T-cell (primary cell): ENCODE results near the gene MYO6. TPM values are rescaled to one million over a fixed set of nuclear protein-coding genes. Genes with fewer than 3 reads are reported as not detected.

Source experiments
- ATAC-seq, 4 experiments: fragments of 200-7000 bp in 3 of 4; fragments of 150-1000 bp in 1 of 4; cut with Tn5 transposase; replicated peaks in 1 of 4; 1 replicate in 3 of 4; 2 replicates in 1 of 4; pipeline ENCODE4 v1.10.0; 2021; ENCODE audit warnings: moderate library complexity in 3 of 4, mild to moderate bottlenecking in 2 of 4, moderate number of reproducible peaks in 1 of 4
- CTCF ChIA-PET, 2 donors: fragments of 300-600 bp; sonication (Branson Sonifier 250); formaldehyde crosslinking; loops; one replicate each; lab custom pipeline; 2022; ENCODE audit warnings: antibody characterized with exemption in 2 of 2; lab: Charles Lee
- POLR2A ChIA-PET, 2 donors: fragments of 300-600 bp; sonication (Branson Sonifier 250); formaldehyde crosslinking; loops; one replicate each; lab custom pipeline; 2022; ENCODE audit warnings: antibody characterized with exemption in 2 of 2; lab: Charles Lee
- DNase-seq, 35 experiments: peaks; one replicate each; pipeline versions ENCODE4 v3.0.0 to v3.0.0-alpha.2; 2013 to 2023
- H3K27ac ChIP-seq: one replicate; pipeline ENCODE4 v1.5.1; 2013; ENCODE audit warnings: low read length
- H3K27me3 ChIP-seq, 2 experiments: replicated peaks in 1 of 2; 1 replicate in 1 of 2; 2 replicates in 1 of 2; pipeline versions ENCODE4 v1.6.1 to v1.7.0; 2013; ENCODE audit warnings: low read length in 1 of 2, mixed read lengths in 1 of 2; ENCODE audit not compliant: control insufficient read depth in 2 of 2, insufficient read depth in 2 of 2; ENCODE audit errors: extremely low read depth in 1 of 2
- H3K36me3 ChIP-seq, 2 donors: 1 replicate in 1 of 2; 2 replicates in 1 of 2; pipeline versions ENCODE4 v1.6.1 to v1.7.0; 2013; ENCODE audit warnings: low read length in 1 of 2; ENCODE audit not compliant: control insufficient read depth in 2 of 2, insufficient read depth in 1 of 2; ENCODE audit errors: extremely low read depth in 1 of 2
- H3K4me1 ChIP-seq, 2 experiments: 1 replicate in 1 of 2; 2 replicates in 1 of 2; pipeline versions ENCODE4 v1.6.1 to v1.7.0; 2013; ENCODE audit warnings: low read length in 2 of 2, mixed read lengths in 1 of 2; ENCODE audit not compliant: insufficient read depth in 2 of 2, control insufficient read depth in 1 of 2; ENCODE audit errors: extremely low read depth in 1 of 2
- H3K4me3 ChIP-seq, 2 donors: 1 replicate in 1 of 2; 2 replicates in 1 of 2; pipeline versions ENCODE4 v1.5.1 to v1.7.0; 2013; ENCODE audit warnings: mild to moderate bottlenecking in 2 of 2, low read length in 1 of 2, moderate library complexity in 1 of 2; ENCODE audit not compliant: control insufficient read depth in 1 of 2; ENCODE audit errors: extremely low read depth in 1 of 2
- H3K9me3 ChIP-seq: 2 replicates; pipeline ENCODE4 v1.7.0; 2013
- H3K27ac Mint-ChIP-seq, 2 donors: one replicate each; pipeline ENCODE4 v1.8.0; 2020 to 2021; ENCODE audit warnings: mild to moderate bottlenecking in 2 of 2, mixed read lengths in 2 of 2
- H3K27me3 Mint-ChIP-seq, 2 donors: one replicate each; pipeline ENCODE4 v1.8.0; 2021 to 2022; ENCODE audit warnings: mixed read lengths in 2 of 2
- H3K36me3 Mint-ChIP-seq: one replicate; pipeline ENCODE4 v1.8.0; 2021; ENCODE audit warnings: mixed read lengths
- H3K4me1 Mint-ChIP-seq, 3 donors: one replicate each; pipeline ENCODE4 v1.8.0; 2020 to 2022; ENCODE audit warnings: mixed read lengths in 3 of 3, mild to moderate bottlenecking in 1 of 3
- H3K4me3 Mint-ChIP-seq, 3 donors: one replicate each; pipeline ENCODE4 v1.8.0; 2020 to 2022; ENCODE audit warnings: mild to moderate bottlenecking in 3 of 3, mixed read lengths in 3 of 3, moderate library complexity in 3 of 3
- H3K9me3 Mint-ChIP-seq, 3 donors: one replicate each; pipeline ENCODE4 v1.8.0; 2020 to 2022; ENCODE audit warnings: mixed read lengths in 3 of 3
- whole genome bisulfite sequencing: methylation state at CpG from one replicate; pipeline ENCODE4 v1.1.5; 2013; ENCODE audit warnings: missing lambda C conversion rate; ENCODE audit not compliant: insufficient coverage; 5-methylcytosine and 5-hydroxymethylcytosine counted together
- total RNA-seq, 35 experiments: library from RNA in 6 of 35; stranded (reverse) in 6 of 35; fragments of 120-200 nt in 1 of 35; gene quantifications; one replicate each; pipeline versions ENCODE4 v1.2.1 to v1.2.4 and lab custom pipeline; 2013 to 2026

The MYO6 gene
- total RNA-seq, 5 donors from 2014 or later (not counting 1 experiment from before 2014, with no cell fraction given) = 2.2 to 4.5 (median 2.4) TPM

DNA sequence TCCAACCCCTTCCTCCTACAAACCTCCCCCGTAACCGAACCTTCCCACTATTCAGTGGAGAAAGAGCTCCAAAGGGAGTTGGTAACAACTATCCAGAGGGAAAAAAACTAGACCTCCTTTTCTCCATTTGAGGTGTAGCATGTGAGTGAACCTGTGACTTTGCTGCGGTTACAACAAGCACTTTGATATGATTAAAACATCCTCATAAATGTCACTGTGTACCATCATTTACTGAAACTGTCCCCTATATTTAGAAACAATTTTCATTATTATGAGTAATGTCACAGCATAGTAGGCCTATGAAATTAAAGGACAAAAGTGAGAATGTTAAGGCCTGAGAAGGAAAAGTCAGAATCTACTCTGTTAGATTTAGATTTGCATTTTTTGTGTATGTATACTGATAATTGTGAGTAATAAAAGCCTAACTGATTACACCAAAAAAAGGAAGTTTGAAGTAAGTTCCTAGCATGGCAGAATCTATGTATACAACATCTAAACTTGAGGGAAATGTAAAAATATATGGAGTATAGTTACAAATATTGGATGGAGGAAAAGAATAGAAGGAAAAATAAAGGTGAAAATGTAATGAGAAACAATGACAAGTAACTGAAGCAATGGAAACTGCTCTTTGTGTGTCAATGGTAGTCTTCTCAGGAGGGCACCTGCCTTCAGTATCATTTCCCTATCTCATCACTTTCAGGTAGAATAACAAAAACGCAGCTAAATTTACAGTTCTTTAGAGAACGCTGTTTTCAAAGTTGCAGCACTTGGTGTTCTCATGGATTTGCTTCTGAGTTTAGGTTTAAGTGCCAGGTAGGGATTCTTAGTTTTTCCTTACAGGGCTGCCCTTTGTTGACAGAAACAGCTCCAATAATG, 177.5 kb downstream of the MYO6 start:
- no CpG with 5 or more reads among the region's 5 CpGs for WGBS
- no peaks in the 10 kb centered on the region for H3K4me1 Mint-ChIP-seq
- Histone ChIP-seq H3K4me3 (no peak overlapping the region), H3K9me3 (no peaks in the 10 kb centered on the region), H3K36me3 (no peaks in the 10 kb centered on the region), H3K4me1 (no peaks in the 10 kb centered on the region), H3K27me3 (no peaks in the 10 kb centered on the region), H3K27ac (no peak overlapping the region)
- DNase-seq = no peak
- CTCF ChIA-PET = no interaction called here
- H3K27ac Mint-ChIP-seq = no peak overlapping the region
- POLR2A ChIA-PET = no interaction called here
- no peak for ATAC-seq
- no peaks in the 10 kb centered on the region for H3K36me3 Mint-ChIP-seq
- H3K4me3 Mint-ChIP-seq = no peak overlapping the region
- H3K9me3 Mint-ChIP-seq = no peaks in the 10 kb centered on the region
- peaks cover 0 to 3% of the 10 kb centered on the region in 2 donors for H3K27me3 Mint-ChIP-seq

DNA sequence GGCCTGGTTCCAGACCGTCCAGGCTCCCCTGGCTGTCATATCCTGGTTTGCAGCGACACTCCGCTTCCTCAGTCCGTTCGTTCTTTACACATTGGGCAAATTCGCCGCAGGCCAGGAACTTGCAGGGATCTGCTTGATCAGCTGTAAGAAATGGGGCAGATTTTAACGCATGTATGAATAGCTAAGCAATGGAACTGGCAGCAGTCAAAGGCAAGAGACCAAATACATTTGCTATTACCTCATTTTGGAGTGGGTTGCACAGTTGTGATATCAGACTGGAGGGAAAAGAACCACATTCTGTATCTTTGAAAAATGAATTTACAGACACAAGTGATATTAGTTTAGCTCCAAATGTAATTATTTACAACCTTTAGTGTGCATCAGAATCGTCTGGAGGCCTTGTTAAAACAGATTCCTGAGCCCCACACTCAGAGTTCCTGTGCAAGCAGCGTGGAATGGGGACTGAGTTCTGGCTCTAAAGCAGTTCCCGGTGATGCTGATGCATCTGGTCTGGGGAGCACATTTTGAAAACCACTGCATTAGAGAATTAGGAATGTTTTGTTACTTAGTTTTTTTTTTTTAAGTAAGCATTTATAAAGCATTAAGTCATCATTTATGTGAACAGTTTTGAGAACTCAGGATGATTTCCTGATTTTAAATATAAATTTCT, 182.1 kb downstream of the MYO6 start:
- 86% methylated on average over 8 of the region's 11 CpGs for WGBS
- H3K4me1 Mint-ChIP-seq = peaks cover 10 to 12% (median 10%) of the 10 kb centered on the region in 3 donors
- POLR2A ChIA-PET = no interaction called here

DNA sequence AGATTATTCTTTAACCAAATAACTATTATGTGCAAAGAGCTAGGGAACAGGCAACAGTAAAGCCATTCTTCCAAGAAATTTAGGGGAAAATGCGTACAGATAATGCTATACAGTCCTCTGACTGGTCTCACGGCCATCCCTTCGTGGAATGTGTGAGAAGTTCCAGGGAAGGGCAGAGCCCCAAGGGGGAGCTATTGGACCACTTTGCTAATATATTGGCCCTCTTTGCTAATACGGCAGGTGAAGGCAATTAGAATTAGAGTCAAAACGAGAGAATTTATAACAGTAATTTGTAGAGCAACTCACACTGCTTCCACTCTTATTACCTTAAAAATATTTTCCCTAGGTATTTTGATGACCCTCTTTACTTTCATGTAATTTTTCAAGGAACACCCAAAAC, 183.0 kb downstream of the MYO6 start:
- POLR2A ChIA-PET = no interaction called here
- H3K27ac Mint-ChIP-seq = no peak overlapping the region

More for the DNA sequence above, 182.1 kb downstream of the MYO6 start:
- Mint-ChIP-seq H3K27ac (no peak overlapping the region), H3K4me3 (no peak overlapping the region), H3K27me3 (peaks cover 14 to 18% of the 10 kb centered on the region in 2 donors), H3K9me3 (no peaks in the 10 kb centered on the region), H3K36me3 (no peaks in the 10 kb centered on the region)
- no peak for DNase-seq
- ATAC-seq = no peak
- Histone ChIP-seq H3K36me3 (no peaks in the 10 kb centered on the region), H3K9me3 (no peaks in the 10 kb centered on the region), H3K4me3 (no peak overlapping the region), H3K4me1 (peaks cover 0 to 6% of the 10 kb centered on the region in 2 experiments), H3K27ac (no peak overlapping the region), H3K27me3 (peaks cover 0 to 12% of the 10 kb centered on the region in 2 experiments)
- CTCF ChIA-PET = no interaction called here

DNA sequence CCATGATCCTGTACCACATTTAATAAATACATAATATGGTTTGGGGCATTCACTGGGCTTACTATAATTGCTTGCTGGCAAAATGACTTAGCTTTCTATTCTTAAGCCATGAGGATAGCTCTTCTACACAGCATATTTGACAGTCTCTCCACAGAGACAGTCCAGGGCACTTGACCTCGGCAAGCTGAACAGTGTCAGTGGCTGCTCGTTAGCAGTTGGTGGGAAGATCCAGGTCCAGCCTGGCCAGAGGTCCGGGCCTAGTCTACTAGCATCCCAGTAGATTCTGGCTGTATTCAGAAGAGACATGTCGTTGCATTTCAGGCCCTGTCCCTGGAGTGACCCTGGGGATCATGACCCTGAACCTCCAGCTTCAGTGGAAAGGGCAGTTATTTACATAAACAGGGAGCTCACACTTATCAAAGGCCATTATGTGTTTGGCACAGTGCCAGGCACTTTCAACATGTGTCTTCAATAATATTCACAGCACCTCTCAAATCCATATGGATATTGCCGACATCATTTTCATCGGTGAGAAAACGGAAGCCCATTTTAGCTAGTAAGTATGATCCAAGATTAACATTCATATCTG, 184.4 kb downstream of the MYO6 start:
- no peaks in the 10 kb centered on the region for H3K36me3 Mint-ChIP-seq
- no peak overlapping the region for H3K27ac Mint-ChIP-seq
- H3K4me1 ChIP-seq = peaks cover 0 to 6% of the 10 kb centered on the region in 2 experiments
- ChIA-PET POLR2A (no interaction called here), CTCF (no interaction called here)
- H3K36me3 ChIP-seq = no peaks in the 10 kb centered on the region
- no peak overlapping the region for H3K4me3 ChIP-seq
- H3K4me3 Mint-ChIP-seq = no peak overlapping the region
- H3K27me3 Mint-ChIP-seq = peaks cover 21 to 23% of the 10 kb centered on the region in 2 donors
- peaks cover 3 to 17% of the 10 kb centered on the region in 2 experiments for H3K27me3 ChIP-seq
- H3K9me3 Mint-ChIP-seq = no peaks in the 10 kb centered on the region
- peaks cover 10 to 12% (median 10%) of the 10 kb centered on the region in 3 donors for H3K4me1 Mint-ChIP-seq
- no peaks in the 10 kb centered on the region for H3K9me3 ChIP-seq
- 90% methylated on average over 2 of the region's 7 CpGs for WGBS
- ATAC-seq (no peak), DNase-seq (no peak)
- H3K27ac ChIP-seq = no peak overlapping the region

More for the DNA sequence above, 183.0 kb downstream of the MYO6 start:
- Mint-ChIP-seq H3K27me3 (peaks cover 21 to 22% of the 10 kb centered on the region in 2 donors), H3K4me3 (no peak overlapping the region), H3K36me3 (no peaks in the 10 kb centered on the region), H3K4me1 (peaks cover 10 to 12% (median 10%) of the 10 kb centered on the region in 3 donors), H3K9me3 (no peaks in the 10 kb centered on the region)
- DNase-seq = no peak
- Histone ChIP-seq H3K27me3 (peaks cover 2 to 17% of the 10 kb centered on the region in 2 experiments), H3K4me3 (no peak overlapping the region), H3K9me3 (no peaks in the 10 kb centered on the region), H3K4me1 (peaks cover 0 to 6% of the 10 kb centered on the region in 2 experiments), H3K27ac (no peak overlapping the region), H3K36me3 (no peaks in the 10 kb centered on the region)
- no peak for ATAC-seq
- 45% methylated on average over 2 of the region's 5 CpGs for WGBS
- CTCF ChIA-PET = interaction anchor here (0.7 to 1.2 kb wide), 2 partner anchors 9 kb away, joined by 4 read pairs; no protein-coding TSS in a partner anchor

DNA sequence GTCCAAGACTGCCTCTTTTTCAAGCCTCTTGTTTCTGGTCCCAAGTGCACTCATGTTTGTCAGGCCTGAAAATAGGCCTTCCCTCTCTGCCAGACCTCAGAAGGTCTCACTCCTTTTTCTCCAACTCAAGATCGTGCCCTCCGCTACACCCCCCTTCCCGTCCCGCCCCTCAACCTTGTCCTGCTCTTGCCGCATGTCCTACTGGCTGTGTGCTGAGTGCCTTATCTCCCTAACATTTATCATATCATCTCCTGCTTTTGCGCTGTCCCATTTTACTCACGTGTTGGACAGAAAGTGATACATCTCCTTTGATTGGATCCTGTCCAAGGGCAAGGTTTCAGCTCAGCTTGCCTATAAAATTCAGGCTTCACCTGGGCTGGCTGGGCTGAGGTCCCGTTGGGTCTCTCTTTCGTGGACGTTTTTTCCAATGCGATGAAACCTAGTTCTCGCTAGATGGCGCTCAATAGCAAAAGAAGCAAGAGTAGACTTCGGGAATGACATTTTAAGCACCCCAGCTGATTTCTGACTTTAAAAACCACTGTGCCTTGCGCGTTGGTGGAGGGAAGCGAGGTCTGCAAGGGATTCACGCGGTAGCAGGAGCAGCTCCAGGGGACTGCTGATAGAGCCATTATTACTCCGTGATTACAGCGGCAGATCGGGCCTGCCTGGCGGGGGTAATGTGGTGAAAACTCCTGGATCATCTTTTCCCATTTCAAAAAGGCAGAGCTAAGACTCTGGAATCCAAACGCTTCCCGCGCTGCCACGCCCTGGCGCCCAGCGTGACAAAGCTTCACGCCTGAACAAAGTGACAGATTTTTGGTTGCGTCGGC, 185.8 kb downstream of the MYO6 start:
- peak overlapping the region in 1 of 2 donors; percentile 0 for H3K4me3 ChIP-seq
- H3K27ac ChIP-seq = no peak overlapping the region
- ATAC-seq (peak in 3 of 4 experiments; percentile 33 to 49 (median 44)), DNase-seq (peak in 13 of 35 experiments; percentile 1 to 54 (median 2))
- Mint-ChIP-seq H3K36me3 (no peaks in the 10 kb centered on the region), H3K27ac (peak overlapping the region in 1 of 2 donors; percentile 41), H3K9me3 (peaks cover 0 to 2% (median 0%) of the 10 kb centered on the region in 3 donors), H3K27me3 (peaks cover 23% of the 10 kb centered on the region in 2 donors), H3K4me3 (peak overlapping the region; percentile 44 to 65 (median 60)), H3K4me1 (peaks cover 10 to 12% (median 10%) of the 10 kb centered on the region in 3 donors)
- 8% methylated on average over 23 of the region's 32 CpGs for WGBS
- peaks cover 0 to 6% of the 10 kb centered on the region in 2 experiments for H3K4me1 ChIP-seq
- H3K9me3 ChIP-seq = no peaks in the 10 kb centered on the region
- ChIA-PET CTCF (interaction anchor here (0.5 to 0.7 kb wide), 2 partner anchors 10 to 120 kb away, joined by 3 to 5 read pairs; no protein-coding TSS in a partner anchor), POLR2A (no interaction called here)
- no peaks in the 10 kb centered on the region for H3K36me3 ChIP-seq
- peaks cover 3 to 17% of the 10 kb centered on the region in 2 experiments for H3K27me3 ChIP-seq
